GM18909 (cell line): ENCODE measurements around the gene PGM2.
"Not testable (repeated sequence)": the region's sequence is repeated elsewhere in the genome, so short reads cannot be mapped to it uniquely, and the experiment has no call there.

ENCODE experiments used
- ATAC-seq: cut with Tn5 transposase; IDR thresholded peaks from one replicate; pipeline ENCODE4 v1.9.1; 2021; ENCODE audit warnings: mild to moderate bottlenecking; ENCODE audit not compliant: unreplicated experiment, poor library complexity

PGM2 gene

GRCh38 chr4:37826295-37827029 lies at the start of gene PGM2:
Gene PGM2, plus strand, starts transcription at chr4:37826686. Its CDS starts 47 bp downstream, at chr4:37826733.
- ATAC-seq: peak; percentile 97

DNA sequence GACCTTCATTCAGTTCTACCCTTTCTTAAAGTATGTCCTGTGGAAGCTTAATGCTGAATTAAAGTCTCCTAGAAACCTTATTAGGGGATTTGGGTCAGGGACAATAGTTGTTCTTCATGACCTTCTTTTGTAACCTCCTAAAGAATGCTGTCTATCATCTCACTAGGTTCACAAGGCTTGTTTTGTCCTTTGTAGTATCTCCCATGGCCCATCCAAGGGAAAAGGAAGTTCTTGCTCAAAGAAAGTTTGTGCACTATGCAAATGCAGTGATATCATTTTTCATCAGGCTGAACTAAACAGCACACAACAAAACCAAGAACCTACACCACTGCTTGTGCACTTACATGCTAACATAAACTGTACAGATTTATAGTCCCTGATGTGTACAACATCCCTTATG lies 46.6 kb upstream of the PGM2 start:
- no peak for ATAC-seq

DNA sequence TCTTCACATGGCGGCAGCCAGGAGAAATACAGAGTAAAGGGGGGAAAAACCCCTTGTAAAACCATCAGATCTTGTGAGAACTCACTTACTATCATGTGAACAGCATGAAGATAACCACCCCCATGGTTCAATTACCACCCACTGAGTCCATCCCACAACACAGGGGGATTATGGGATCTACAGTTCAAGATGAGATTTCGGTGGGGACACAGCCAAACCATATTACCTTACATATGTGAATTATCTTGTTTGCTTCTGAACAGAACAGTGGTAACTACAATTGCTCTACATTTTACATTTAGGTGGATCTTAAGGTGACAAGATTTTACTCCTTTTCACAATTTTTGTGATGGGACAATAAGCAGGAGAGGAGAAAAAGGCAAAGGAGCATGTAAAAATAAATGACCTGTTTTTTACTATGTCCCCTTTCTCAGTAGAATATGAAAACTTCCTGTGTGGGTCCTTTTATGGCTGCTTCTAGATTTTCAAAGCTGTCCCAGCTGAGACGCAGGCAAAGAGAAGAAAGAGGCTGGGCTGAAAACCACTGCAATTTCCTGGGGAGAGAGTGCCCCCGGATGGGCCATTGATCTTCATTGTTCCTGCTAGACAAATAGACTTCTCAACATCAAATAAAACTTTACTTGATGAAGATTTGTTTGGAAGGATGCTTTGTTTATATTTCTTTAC lies 45.9 kb upstream of the PGM2 start:
- ATAC-seq: peak; percentile 43

DNA sequence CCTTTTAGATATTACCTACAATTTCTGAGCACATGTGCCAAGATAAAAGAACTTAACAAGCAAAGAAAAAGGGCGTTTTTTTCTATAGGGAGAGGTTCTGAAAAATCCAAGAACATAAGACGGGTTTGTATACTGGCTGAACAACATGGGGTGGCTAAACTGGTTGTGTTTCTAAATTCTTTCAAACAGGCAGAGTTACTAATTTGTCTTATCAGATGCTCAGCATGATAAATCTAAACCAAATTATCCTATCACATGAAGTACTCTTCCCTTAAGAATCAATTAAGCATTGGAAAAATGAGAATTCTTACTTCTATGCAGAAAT lies 45.4 kb upstream of the PGM2 start:
- ATAC-seq: no peak

DNA sequence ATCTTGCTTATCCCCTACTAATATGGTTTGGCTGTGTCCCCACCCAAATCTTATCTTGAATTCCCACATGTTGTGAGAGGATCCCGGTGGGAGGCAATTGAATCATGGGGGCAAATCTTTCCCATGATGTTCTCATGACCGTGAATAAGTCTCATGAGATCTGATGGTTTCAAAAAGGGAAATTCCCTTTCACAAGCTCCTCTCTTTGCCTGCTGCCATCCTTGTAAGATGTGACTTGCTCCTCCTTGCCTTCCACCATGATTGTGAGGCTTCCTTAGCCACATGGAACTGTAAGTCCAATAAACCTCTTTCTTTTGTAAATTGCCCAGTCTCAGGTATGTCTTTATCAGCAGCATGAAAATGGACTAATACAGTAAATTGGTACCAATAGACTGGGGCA lies 40.2 kb upstream of the PGM2 start:
- not testable (repeated sequence) for ATAC-seq

DNA sequence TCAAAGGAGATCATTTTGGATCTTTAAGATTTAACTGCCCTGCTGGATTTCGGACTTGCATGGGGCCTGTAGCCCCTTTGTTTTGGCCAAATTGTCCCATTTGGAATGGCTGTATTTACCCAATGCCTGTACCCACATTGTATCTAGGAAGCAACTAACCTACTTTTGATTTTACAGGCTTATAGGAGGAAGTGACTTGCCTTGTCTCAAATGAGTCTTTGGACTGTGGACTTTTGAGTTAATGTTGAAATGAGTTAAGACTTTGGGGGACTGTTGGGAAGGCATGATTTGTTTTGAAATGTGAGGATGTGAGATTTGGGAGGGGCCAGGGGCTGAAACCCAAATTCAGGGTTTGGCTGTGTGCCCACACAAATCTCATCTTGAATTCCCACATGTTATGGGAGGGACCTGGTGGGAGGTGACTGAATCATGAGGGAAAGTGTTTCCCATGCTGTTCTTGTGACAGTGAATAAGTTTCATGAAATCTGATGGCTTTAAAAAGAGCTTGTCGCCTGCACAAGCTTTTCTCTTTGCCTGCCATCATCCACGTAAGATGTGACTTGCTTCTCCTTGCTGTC lies 38.5 kb upstream of the PGM2 start:
- ATAC-seq: not testable (repeated sequence)

DNA sequence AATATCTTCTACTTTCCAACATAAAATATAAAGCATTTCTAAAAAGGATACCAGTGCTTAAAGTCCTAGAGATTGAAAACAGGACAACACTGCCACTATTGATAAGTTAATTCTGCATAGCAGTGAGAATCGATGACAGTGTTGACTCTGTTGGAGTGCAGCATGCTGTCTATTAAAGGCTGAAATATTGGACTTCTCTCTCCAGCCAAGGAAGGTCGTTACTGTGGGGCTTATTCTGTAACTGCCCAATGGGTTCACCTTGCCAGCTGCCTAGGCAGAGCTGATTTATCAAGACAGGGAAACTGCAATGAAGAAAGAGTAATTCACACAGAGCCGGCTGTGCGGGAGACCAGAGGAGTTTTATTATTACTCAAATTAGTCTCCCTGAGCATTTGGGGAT lies 37.7 kb upstream of the PGM2 start:
- no peak for ATAC-seq

GRCh38 chr4:37792241-37792640 lies 34.2 kb upstream of the PGM2 start:
- no peak for ATAC-seq

DNA sequence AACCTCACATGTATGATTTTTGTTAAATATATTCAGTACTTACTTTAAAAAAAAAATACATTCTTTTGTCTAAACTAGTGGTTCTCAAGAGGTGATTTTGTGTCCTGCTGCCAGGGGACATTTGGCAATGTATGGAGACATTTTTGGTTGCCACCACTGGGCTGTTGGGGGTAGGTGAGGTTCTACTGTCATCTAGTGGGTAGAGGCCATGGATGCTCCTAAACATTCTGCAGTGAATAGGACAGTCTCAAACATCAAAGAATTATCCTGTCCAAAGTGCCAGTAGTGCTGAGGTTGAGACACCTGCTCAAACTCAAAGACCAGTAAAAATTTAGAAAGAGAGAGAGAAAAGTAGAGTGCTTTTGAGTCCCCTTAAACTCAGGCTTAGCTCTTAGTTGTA lies 32.9 kb upstream of the PGM2 start:
- no peak for ATAC-seq

DNA sequence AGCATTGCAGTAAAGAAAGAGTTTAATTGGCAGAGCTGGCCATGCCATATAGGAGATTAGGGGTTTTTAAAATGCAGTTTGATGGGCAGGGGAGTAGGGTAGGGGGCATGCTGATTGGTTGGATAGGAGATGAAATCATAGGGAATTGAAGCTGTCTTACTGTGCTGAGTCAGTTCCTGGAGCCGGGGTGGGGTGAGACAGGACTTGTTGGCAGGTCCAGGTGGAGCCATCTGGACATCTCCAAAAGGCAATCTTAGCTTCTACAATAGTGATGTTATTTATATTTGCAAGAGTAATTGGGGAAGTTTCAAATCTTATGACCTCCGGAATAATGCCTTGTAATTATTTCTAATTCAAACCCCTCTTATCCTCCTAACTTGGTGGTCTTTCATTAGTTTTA lies 32.4 kb upstream of the PGM2 start:
- no peak for ATAC-seq

DNA sequence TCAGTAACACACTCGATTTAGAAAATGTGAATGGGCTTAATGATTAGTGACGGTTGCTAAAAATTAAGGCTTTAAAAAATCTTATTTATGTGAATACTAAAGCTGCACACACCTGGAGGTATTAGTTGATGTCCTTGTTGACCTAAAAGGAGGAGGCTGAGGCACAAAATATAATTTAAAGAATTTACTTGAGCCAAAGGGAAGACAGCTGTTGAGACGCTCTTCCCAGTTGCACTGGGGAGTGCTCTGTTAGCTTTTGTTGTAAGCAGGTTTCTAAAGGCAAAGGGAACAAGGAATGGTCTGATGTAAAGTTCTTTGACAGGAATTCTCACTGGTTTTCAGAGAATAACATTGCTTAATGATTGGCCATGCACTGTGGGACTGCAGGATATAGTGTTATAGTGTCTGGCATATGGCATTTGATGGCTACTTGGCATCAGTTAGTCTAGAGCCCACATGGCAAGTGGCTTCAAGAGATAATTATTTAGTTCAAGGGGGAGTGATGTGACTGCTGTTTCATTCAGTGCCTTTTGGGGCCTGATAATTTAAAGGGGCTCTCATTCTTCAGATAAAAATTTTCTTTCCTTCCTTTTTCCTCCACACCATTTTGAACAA lies 30.8 kb upstream of the PGM2 start:
- no peak for ATAC-seq

- no peak for ATAC-seq
Measured at GRCh38 chr4:37797374-37797773, 29.1 kb upstream of the PGM2 start.

DNA sequence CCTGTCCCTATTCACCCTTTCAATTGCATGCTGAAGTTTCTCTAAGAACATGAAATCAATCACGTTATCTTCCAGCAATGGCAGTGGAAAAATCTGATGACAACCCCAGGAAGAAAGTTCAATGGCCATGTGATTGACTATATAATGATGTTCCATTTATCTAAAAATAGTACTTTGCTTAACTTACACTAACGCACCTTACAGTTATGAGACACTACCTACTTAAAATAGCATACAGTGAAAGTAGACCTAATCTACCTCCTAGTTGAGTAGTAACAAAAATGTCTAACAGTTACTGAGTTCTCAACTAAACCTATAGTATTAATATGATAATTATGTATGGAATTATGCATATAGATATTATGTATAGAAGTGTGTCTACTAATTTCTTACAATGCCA lies 28.6 kb upstream of the PGM2 start:
- no peak for ATAC-seq

DNA sequence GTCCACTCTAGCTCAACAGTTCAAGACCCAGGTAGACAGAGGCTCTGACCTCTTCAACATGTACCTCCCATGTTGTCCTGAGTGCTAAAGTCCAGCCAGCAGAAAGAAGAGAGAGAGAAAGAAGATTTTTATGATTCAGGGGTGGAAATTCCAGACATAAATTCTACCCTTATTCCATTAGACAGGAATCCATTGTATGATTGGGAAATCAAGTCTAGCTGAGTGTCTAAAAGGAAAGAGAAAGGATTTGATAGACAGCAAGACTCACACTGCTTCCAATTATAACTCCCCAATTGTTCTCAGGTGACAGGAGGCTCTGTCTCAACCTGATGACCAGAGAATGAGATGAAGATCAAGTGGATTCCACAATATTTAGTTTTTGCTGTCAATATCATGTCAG lies 27.9 kb upstream of the PGM2 start:
- no peak for ATAC-seq

GRCh38 chr4:37799941-37800554 lies 26.4 kb upstream of the PGM2 start:
- ATAC-seq: no peak

GRCh38 chr4:37802068-37802666 lies 24.3 kb upstream of the PGM2 start:
- ATAC-seq: no peak

DNA sequence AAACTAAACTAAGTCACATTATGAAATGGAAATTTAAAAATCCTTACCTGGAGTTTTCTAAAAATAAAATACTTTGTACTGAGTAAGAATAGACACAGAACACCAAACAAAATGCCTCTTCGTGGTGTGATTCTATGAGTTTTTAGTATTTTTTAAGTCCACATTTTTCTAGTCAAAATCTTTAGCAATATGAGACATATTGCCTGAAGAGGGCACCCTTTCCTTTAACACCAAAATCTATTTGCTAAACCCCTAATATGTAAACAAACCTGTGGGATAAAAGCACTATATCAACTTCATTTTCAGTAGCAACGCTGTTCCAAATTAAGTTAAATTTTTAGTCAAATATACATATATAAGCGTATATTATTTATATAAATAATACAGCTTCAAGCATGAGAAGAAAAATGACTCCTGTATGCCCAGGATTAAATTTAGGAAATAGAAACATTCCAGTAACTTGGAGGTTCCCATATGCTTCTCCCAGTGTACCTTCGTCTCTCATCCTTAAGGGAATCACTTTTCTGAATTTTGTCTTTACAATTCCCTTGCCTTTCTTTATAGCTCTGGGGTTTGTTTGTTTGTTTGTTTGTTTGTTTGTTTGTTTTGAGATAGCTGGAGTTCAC lies 23.0 kb upstream of the PGM2 start:
- ATAC-seq: peak; percentile 44

- no peak for ATAC-seq
Measured at GRCh38 chr4:37805091-37805490, 21.4 kb upstream of the PGM2 start.

DNA sequence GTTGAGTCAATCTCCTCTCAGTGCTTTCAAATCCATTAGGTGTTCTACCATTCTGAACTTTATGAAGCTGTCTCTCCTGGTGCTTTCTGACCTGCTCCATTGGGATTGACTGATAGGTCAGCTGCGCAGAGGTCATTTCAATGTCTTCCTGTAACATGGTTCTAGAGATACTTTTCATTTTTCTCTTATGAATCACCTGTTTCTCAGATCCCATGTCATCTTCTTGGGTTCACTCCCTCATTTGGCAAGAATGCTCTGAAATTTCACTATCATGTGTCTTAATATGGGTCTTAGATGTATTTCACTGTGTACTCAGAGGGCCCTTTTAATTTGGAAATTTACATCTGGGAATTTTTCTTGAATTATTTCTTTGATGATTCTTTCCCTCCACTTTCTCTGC lies 13.8 kb upstream of the PGM2 start:
- ATAC-seq: no peak

DNA sequence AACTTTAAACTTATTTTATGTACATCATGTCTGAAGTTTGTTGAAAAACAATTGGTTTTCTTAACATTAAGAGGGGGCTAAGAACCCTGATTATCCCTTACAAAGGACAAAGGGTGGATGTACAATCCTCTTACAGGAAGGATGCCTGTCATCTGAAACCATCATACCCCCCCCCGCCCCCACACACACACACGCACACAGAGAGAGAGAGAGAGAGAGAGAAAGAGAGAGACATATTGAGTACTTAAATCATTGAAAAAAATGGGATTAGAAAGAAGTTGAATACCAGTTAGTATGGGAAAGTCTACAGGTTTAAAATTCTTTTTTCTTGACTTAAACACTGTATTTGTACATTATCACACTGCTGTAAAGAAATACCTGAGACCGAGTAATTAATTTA lies 10.9 kb upstream of the PGM2 start:
- no peak for ATAC-seq
